ENCODE data around the gene TLCD1.
"Not testable (repeated sequence)": the region's sequence is repeated elsewhere in the genome, so short reads cannot be mapped to it uniquely, and the experiment has no call there.

The TLCD1 gene

GRCh38 chr17:28726627-28727491 lies 826 bp upstream of the TLCD1 start:
- peak; percentile 95 to 96 for DNase-seq
- intact Hi-C loops (cut with DNase I; ENCODE audit: low total_unique reads): loop anchor here (1.0 to 5.0 kb wide), 2 partner anchors 21 to 170 kb away; partner anchors contain the start of gene FLOT2
- Histone ChIP-seq H3K36me3 (peaks cover 27 to 29% (median 27%) of the 10 kb centered on the region in 3 donors), H3K27me3 (no peaks in the 10 kb centered on the region), H3K4me1 (peaks cover 4 to 44% (median 24%) of the 10 kb centered on the region in 4 donors), H3K4me3 (peak overlapping the region; percentile 65 to 91), H3K27ac (peak overlapping the region; percentile 90 to 99), H3K9me3 (no peaks in the 10 kb centered on the region)
- TF ChIP-seq, protein P1, sequence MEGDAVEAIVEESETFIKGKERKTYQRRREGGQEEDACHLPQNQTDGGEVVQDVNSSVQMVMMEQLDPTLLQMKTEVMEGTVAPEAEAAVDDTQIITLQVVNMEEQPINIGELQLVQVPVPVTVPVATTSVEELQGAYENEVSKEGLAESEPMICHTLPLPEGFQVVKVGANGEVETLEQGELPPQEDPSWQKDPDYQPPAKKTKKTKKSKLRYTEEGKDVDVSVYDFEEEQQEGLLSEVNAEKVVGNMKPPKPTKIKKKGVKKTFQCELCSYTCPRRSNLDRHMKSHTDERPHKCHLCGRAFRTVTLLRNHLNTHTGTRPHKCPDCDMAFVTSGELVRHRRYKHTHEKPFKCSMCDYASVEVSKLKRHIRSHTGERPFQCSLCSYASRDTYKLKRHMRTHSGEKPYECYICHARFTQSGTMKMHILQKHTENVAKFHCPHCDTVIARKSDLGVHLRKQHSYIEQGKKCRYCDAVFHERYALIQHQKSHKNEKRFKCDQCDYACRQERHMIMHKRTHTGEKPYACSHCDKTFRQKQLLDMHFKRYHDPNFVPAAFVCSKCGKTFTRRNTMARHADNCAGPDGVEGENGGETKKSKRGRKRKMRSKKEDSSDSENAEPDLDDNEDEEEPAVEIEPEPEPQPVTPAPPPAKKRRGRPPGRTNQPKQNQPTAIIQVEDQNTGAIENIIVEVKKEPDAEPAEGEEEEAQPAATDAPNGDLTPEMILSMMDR (IDR thresholded peaks at IDR 0.05): peak; percentile 99 to 100

DNA sequence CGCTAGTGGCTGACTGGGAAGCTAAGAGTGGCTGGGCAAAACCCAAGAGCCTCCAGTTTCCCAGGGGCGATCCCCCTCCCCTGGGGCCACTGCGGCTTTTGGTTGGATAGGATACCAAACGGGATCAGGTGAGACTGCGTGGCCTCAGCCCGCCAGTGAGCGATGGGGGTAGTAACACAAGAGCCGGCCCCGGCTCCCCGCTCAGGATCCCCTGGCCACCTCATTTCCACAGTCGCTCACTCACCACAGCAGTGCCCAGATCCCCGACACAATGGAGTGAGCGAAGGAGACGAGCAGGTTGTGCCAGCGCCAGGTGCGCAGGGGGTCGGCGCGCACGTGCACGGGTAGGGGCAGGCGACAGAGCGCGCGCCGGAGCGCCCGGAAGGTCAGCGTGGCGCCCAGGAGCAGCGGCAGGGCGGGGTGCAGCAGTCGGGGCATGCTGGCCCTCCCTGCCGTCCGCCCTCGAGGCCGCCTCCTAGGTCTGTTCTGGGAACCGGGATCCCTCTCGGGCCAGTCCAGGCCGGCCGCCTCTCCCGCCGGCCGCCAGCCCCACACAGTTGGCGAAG lies 290 bp downstream of the TLCD1 start:
- DNase-seq: peak; percentile 62 to 84
- H3K27me3 ChIP-seq: no peaks in the 10 kb centered on the region
- intact Hi-C loops (cut with DNase I; ENCODE audit: low total_unique reads): loop anchor here (5.0 kb wide), 1 partner anchor 172 kb away; the partner anchor contains the start of gene FLOT2
- H3K9me3 ChIP-seq: no peaks in the 10 kb centered on the region
- peak overlapping the region; percentile 90 to 99 for H3K27ac ChIP-seq
- peaks cover 4 to 55% (median 35%) of the 10 kb centered on the region in 4 donors for H3K4me1 ChIP-seq
- peaks cover 36 to 37% (median 37%) of the 10 kb centered on the region in 3 donors for H3K36me3 ChIP-seq
- TF ChIP-seq, protein P1 (IDR thresholded peaks at IDR 0.05): peak in 1 of 2 experiments; percentile 9
- H3K4me3 ChIP-seq: peak overlapping the region; percentile 65 to 91

- Histone ChIP-seq H3K27me3 (no peaks in the 10 kb centered on the region), H3K4me1 (peaks cover 4 to 61% (median 40%) of the 10 kb centered on the region in 4 donors), H3K9me3 (no peaks in the 10 kb centered on the region), H3K36me3 (peaks cover 36 to 38% (median 37%) of the 10 kb centered on the region in 3 donors), H3K4me3 (peak overlapping the region; percentile 65 to 91), H3K27ac (peak overlapping the region; percentile 90 to 99)
- DNase-seq: no peak
- intact Hi-C loops (cut with DNase I; ENCODE audit: low total_unique reads): loop anchor here (5.0 kb wide), 1 partner anchor 172 kb away; the partner anchor contains the start of gene FLOT2
- TF ChIP-seq, protein P1 (IDR thresholded peaks at IDR 0.05): no peak
Measured at GRCh38 chr17:28725166-28725659, 820 bp downstream of the TLCD1 start.

DNA sequence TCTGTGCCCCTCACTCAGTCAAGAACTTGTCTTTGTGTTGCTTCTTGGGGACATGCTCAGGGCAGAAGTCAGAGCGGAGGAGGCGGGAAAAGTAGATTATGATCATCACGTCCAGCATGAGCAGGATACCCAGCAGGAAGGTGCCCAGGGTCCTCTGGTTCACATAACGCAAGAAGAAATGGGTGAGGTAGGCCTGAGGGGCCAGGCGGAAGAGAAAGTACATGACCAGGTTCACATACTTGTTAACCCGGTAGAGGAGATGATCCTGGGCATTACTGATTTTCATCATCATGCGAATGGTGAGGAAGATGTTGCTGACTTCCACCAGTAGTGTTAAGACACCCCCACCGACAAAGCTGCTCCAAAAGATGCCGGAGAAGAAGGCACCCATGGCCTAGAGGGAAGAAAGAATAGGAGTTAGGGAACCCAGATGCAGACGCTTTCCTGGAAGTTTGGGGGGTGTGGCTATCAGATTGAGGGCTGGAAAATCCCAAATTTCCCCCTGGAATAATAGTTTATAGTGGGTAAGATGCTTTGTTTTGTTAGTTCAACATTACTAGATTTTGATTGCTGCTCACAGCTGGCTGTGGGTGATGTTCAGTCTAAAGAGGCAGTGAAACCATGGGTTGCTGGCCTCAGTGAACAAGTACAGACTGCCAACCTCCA lies 1.4 kb downstream of the TLCD1 start:
- Histone ChIP-seq H3K36me3 (peaks cover 36 to 38% (median 37%) of the 10 kb centered on the region in 3 donors), H3K4me1 (peaks cover 4 to 61% (median 40%) of the 10 kb centered on the region in 4 donors), H3K4me3 (no peak overlapping the region), H3K9me3 (no peaks in the 10 kb centered on the region), H3K27ac (peak overlapping the region; percentile 90 to 99), H3K27me3 (no peaks in the 10 kb centered on the region)
- TF ChIP-seq, protein P1 (IDR thresholded peaks at IDR 0.05): no peak
- intact Hi-C loops (cut with DNase I; ENCODE audit: low total_unique reads): loop anchor here (5.0 kb wide), 1 partner anchor 173 kb away; the partner anchor contains the start of gene FLOT2
- DNase-seq: no peak

- DNase-seq; H3K9me3 ChIP-seq; H3K27ac ChIP-seq; H3K4me3 ChIP-seq; H3K27me3 ChIP-seq; intact Hi-C loops (cut with DNase I; ENCODE audit: low total_unique reads): not testable (repeated sequence)
- Histone ChIP-seq H3K36me3 (peaks cover 36 to 38% (median 37%) of the 10 kb centered on the region in 3 donors), H3K4me1 (peaks cover 4 to 59% (median 43%) of the 10 kb centered on the region in 4 donors)
Measured at GRCh38 chr17:28723836-28724499, 2.1 kb downstream of the TLCD1 start.

All from tibial artery (tissue), 4 donors.